GM21360 (cell line): ENCODE measurements around the gene SPG7.
"Not testable (repeated sequence)": the region's sequence is repeated elsewhere in the genome, so short reads cannot be mapped to it uniquely, and the experiment has no call there.

Experiments used
- ATAC-seq: cut with Tn5 transposase; IDR thresholded peaks from one replicate; pipeline ENCODE4 v1.9.1; 2021; ENCODE audit warnings: mild to moderate bottlenecking, moderate library complexity; ENCODE audit not compliant: unreplicated experiment

The SPG7 gene

GRCh38 chr16:89507834-89508590 is at the start of gene SPG7:
Gene SPG7, plus strand, starts transcription at chr16:89508403. Its CDS starts 15 bp downstream, at chr16:89508418.
- peak; percentile 58 for ATAC-seq

GRCh38 chr16:89458551-89458950 is 49.7 kb upstream of the SPG7 start:
- no peak for ATAC-seq

- ATAC-seq: no peak
These were observed 49.2 kb upstream of the SPG7 start for GRCh38 chr16:89458967-89459366.

- ATAC-seq: no peak
These were observed 47.6 kb upstream of the SPG7 start for GRCh38 chr16:89460556-89460955.

- ATAC-seq: not testable (repeated sequence)
These were observed 46.3 kb upstream of the SPG7 start for GRCh38 chr16:89461890-89462289.

GRCh38 chr16:89462639-89463038 is 45.6 kb upstream of the SPG7 start:
- ATAC-seq: not testable (repeated sequence)

- ATAC-seq: not testable (repeated sequence)
These were observed 44.9 kb upstream of the SPG7 start for GRCh38 chr16:89463312-89463711.

GRCh38 chr16:89466920-89467319 is 41.3 kb upstream of the SPG7 start:
- ATAC-seq: no peak

- ATAC-seq: no peak
These were observed 40.8 kb upstream of the SPG7 start for GRCh38 chr16:89467382-89467781.

GRCh38 chr16:89472711-89473075 is 35.5 kb upstream of the SPG7 start:
- no peak for ATAC-seq

- ATAC-seq: no peak
These were observed 35.0 kb upstream of the SPG7 start for GRCh38 chr16:89473136-89473712.

- no peak for ATAC-seq
These were observed 34.3 kb upstream of the SPG7 start for GRCh38 chr16:89473791-89474414.

- ATAC-seq: no peak
These were observed 33.1 kb upstream of the SPG7 start for GRCh38 chr16:89475144-89475543.

- ATAC-seq: no peak
These were observed 31.8 kb upstream of the SPG7 start for GRCh38 chr16:89476379-89476778.

GRCh38 chr16:89476811-89477261 is 31.4 kb upstream of the SPG7 start:
- peak; percentile 72 for ATAC-seq

- no peak for ATAC-seq
These were observed 29.5 kb upstream of the SPG7 start for GRCh38 chr16:89478576-89479221.

GRCh38 chr16:89481356-89481955 is 26.7 kb upstream of the SPG7 start:
- no peak for ATAC-seq

- no peak for ATAC-seq
These were observed 25.9 kb upstream of the SPG7 start for GRCh38 chr16:89482150-89482816.

GRCh38 chr16:89482817-89483205 is 25.4 kb upstream of the SPG7 start:
- no peak for ATAC-seq

GRCh38 chr16:89484041-89484501 is 24.1 kb upstream of the SPG7 start:
- no peak for ATAC-seq
